ENCODE data around the gene S100A7A. TPM values are rescaled to one million over a fixed set of nuclear protein-coding genes. Genes with fewer than 3 reads are reported as not detected.

S100A7A gene
- polyA plus RNA-seq, 3 donors, result not detected

GRCh38 chr1:153392822-153393221 is 23.5 kb upstream of the S100A7A start:
- peak overlapping the region in 5 of 7 donors; percentile 3 to 99 (median 44) for H3K27ac Mint-ChIP-seq
- DNase-seq, result peak in 2 of 3 donors; percentile 46 to 48
- peaks cover 43% of the 10 kb centered on the region for H3K79me2 ChIP-seq (ENCODE audit: insufficient read depth, low read length)
- H2AFZ ChIP-seq (ENCODE audit: insufficient read depth, low read depth, low read length, poor library complexity, severe bottlenecking), result no peak overlapping the region
- H3K4me3 ChIP-seq (replicated peaks in 1 of 3; ENCODE audit: low read depth in 2 of 3, low read length in 3 of 3), result peak overlapping the region in 1 of 3 experiments; percentile 89
- peak overlapping the region in 1 of 2 donors; percentile 87 for H3K27ac ChIP-seq (ENCODE audit: low read depth in 1 of 2, low read length in 2 of 2)
- 100% methylated on average over 1 of the region's 3 CpGs for WGBS (ENCODE audit: insufficient coverage)
- peaks cover 90% of the 10 kb centered on the region for H3K4me1 Mint-ChIP-seq
- TF ChIP-seq CTCF (IDR thresholded peaks at IDR 0.05), result no peak
- H3K9me3 ChIP-seq (replicated peaks in 1 of 2; ENCODE audit: control insufficient read depth in 1 of 2, insufficient read depth in 1 of 2, low read length in 2 of 2), result no peaks in the 10 kb centered on the region
- H3K4me1 ChIP-seq (ENCODE audit: control insufficient read depth in 1 of 2, insufficient read depth in 2 of 2, low read length in 2 of 2), result peaks cover 70 to 94% of the 10 kb centered on the region in 2 donors
- H3K36me3 ChIP-seq (replicated peaks in 1 of 2; ENCODE audit: control insufficient read depth in 1 of 2, insufficient read depth in 2 of 2, low read length in 2 of 2), result no peaks in the 10 kb centered on the region
- peaks cover 0 to 2% (median 0%) of the 10 kb centered on the region in 7 donors for H3K9me3 Mint-ChIP-seq
- H3K4me2 ChIP-seq (replicated peaks; ENCODE audit: extremely low read depth, low read length, poor library complexity, severe bottlenecking), result peak overlapping the region; percentile 82
- H3K27me3 Mint-ChIP-seq (ENCODE audit: low read depth in 3 of 3), result peaks cover 1 to 4% (median 2%) of the 10 kb centered on the region in 3 donors
- H4K20me1 ChIP-seq (ENCODE audit: insufficient read depth, low read length), result peaks cover 10% of the 10 kb centered on the region
- peaks cover 6 to 19% of the 10 kb centered on the region in 2 donors for H3K36me3 Mint-ChIP-seq
- H3K27me3 ChIP-seq (ENCODE audit: control insufficient read depth in 2 of 2, insufficient read depth in 2 of 2, low read length in 2 of 2), result no peaks in the 10 kb centered on the region
- intact Hi-C loops (cut with micrococcal nuclease), result no loop called here
- no peak overlapping the region for H3K4me3 Mint-ChIP-seq
- no peak overlapping the region for H3K9ac ChIP-seq (ENCODE audit: insufficient read depth, low read length, poor library complexity, severe bottlenecking)

GRCh38 chr1:153393926-153394325 is 22.4 kb upstream of the S100A7A start:
- Histone ChIP-seq H3K4me1 (ENCODE audit: control insufficient read depth in 1 of 2, insufficient read depth in 2 of 2, low read length in 2 of 2) (peaks cover 71 to 95% of the 10 kb centered on the region in 2 donors), H3K4me2 (replicated peaks; ENCODE audit: extremely low read depth, low read length, poor library complexity, severe bottlenecking) (peak overlapping the region; percentile 8), H3K27me3 (ENCODE audit: control insufficient read depth in 2 of 2, insufficient read depth in 2 of 2, low read length in 2 of 2) (no peaks in the 10 kb centered on the region), H3K79me2 (ENCODE audit: insufficient read depth, low read length) (peaks cover 43% of the 10 kb centered on the region), H3K36me3 (replicated peaks in 1 of 2; ENCODE audit: control insufficient read depth in 1 of 2, insufficient read depth in 2 of 2, low read length in 2 of 2) (no peaks in the 10 kb centered on the region), H3K9ac (ENCODE audit: insufficient read depth, low read length, poor library complexity, severe bottlenecking) (no peak overlapping the region), H3K4me3 (replicated peaks in 1 of 3; ENCODE audit: low read depth in 2 of 3, low read length in 3 of 3) (no peak overlapping the region), H3K9me3 (replicated peaks in 1 of 2; ENCODE audit: control insufficient read depth in 1 of 2, insufficient read depth in 1 of 2, low read length in 2 of 2) (no peaks in the 10 kb centered on the region), H3K27ac (ENCODE audit: low read depth in 1 of 2, low read length in 2 of 2) (no peak overlapping the region), H4K20me1 (ENCODE audit: insufficient read depth, low read length) (peaks cover 10% of the 10 kb centered on the region), H2AFZ (ENCODE audit: insufficient read depth, low read depth, low read length, poor library complexity, severe bottlenecking) (no peak overlapping the region)
- WGBS (ENCODE audit: insufficient coverage), result 88% methylated on average over 3 of the region's 6 CpGs
- peaks cover 8 to 19% of the 10 kb centered on the region in 2 donors for H3K36me3 Mint-ChIP-seq
- peaks cover 0 to 2% (median 0%) of the 10 kb centered on the region in 7 donors for H3K9me3 Mint-ChIP-seq
- no peak for DNase-seq
- no peak overlapping the region for H3K4me3 Mint-ChIP-seq
- H3K27ac Mint-ChIP-seq, result peak overlapping the region in 2 of 7 donors; percentile 74 to 78
- intact Hi-C loops (cut with micrococcal nuclease), result no loop called here
- peaks cover 1 to 4% (median 2%) of the 10 kb centered on the region in 3 donors for H3K27me3 Mint-ChIP-seq (ENCODE audit: low read depth in 3 of 3)
- TF ChIP-seq CTCF (IDR thresholded peaks at IDR 0.05), result no peak
- peaks cover 90% of the 10 kb centered on the region for H3K4me1 Mint-ChIP-seq

Data from CD14-positive monocyte (primary cell).